ENCODE data around the gene ASAP2.

ASAP2 gene

GRCh38 chr2:9276901-9277451 is 70.4 kb downstream of the ASAP2 start:
- TF ChIP-seq TAF1 (IDR thresholded peaks at IDR 0.05; ENCODE audit: borderline replicate concordance, insufficient read depth, low read length) (no peak), FOXP2 (optimal IDR thresholded peaks at IDR 0.05; ENCODE audit: borderline replicate concordance, extremely low read depth, extremely low read length, insufficient read depth) (no peak), REST (IDR thresholded peaks at IDR 0.05; ENCODE audit: insufficient read depth in 1 of 2, low read depth in 2 of 2, low read length in 2 of 2) (no peak), SIN3A (IDR thresholded peaks at IDR 0.05; ENCODE audit: borderline replicate concordance, insufficient read depth, low read length) (no peak), POLR2AphosphoS5 (IDR thresholded peaks at IDR 0.05; ENCODE audit: low read depth, low read length) (no peak)

- TF ChIP-seq POLR2AphosphoS5 (IDR thresholded peaks at IDR 0.05; ENCODE audit: low read depth, low read length) (no peak), SIN3A (IDR thresholded peaks at IDR 0.05; ENCODE audit: borderline replicate concordance, insufficient read depth, low read length) (no peak), REST (IDR thresholded peaks at IDR 0.05; ENCODE audit: insufficient read depth in 1 of 2, low read depth in 2 of 2, low read length in 2 of 2) (no peak), TAF1 (IDR thresholded peaks at IDR 0.05; ENCODE audit: borderline replicate concordance, insufficient read depth, low read length) (no peak), FOXP2 (optimal IDR thresholded peaks at IDR 0.05; ENCODE audit: borderline replicate concordance, extremely low read depth, extremely low read length, insufficient read depth) (no peak)
Measured at GRCh38 chr2:9278439-9278838, 71.8 kb downstream of the ASAP2 start.

GRCh38 chr2:9279426-9279825 is 72.8 kb downstream of the ASAP2 start:
- no peak for TF ChIP-seq REST (IDR thresholded peaks at IDR 0.05; ENCODE audit: insufficient read depth in 1 of 2, low read depth in 2 of 2, low read length in 2 of 2)
- TF ChIP-seq FOXP2 (optimal IDR thresholded peaks at IDR 0.05; ENCODE audit: borderline replicate concordance, extremely low read depth, extremely low read length, insufficient read depth): no peak

- TF ChIP-seq FOXP2 (optimal IDR thresholded peaks at IDR 0.05; ENCODE audit: borderline replicate concordance, extremely low read depth, extremely low read length, insufficient read depth) (no peak), POLR2AphosphoS5 (IDR thresholded peaks at IDR 0.05; ENCODE audit: low read depth, low read length) (no peak), SIN3A (IDR thresholded peaks at IDR 0.05; ENCODE audit: borderline replicate concordance, insufficient read depth, low read length) (no peak), REST (IDR thresholded peaks at IDR 0.05; ENCODE audit: insufficient read depth in 1 of 2, low read depth in 2 of 2, low read length in 2 of 2) (no peak), TAF1 (IDR thresholded peaks at IDR 0.05; ENCODE audit: borderline replicate concordance, insufficient read depth, low read length) (no peak)
Measured at GRCh38 chr2:9280224-9280623, 73.6 kb downstream of the ASAP2 start.

GRCh38 chr2:9281145-9281544 is 74.5 kb downstream of the ASAP2 start:
- TF ChIP-seq REST (IDR thresholded peaks at IDR 0.05; ENCODE audit: insufficient read depth in 1 of 2, low read depth in 2 of 2, low read length in 2 of 2) (no peak), SIN3A (IDR thresholded peaks at IDR 0.05; ENCODE audit: borderline replicate concordance, insufficient read depth, low read length) (no peak), TAF1 (IDR thresholded peaks at IDR 0.05; ENCODE audit: borderline replicate concordance, insufficient read depth, low read length) (no peak), FOXP2 (optimal IDR thresholded peaks at IDR 0.05; ENCODE audit: borderline replicate concordance, extremely low read depth, extremely low read length, insufficient read depth) (no peak), POLR2AphosphoS5 (IDR thresholded peaks at IDR 0.05; ENCODE audit: low read depth, low read length) (no peak)

Data from PFSK-1 (cell line).